T-cell (primary cell): Measurements from ENCODE around the gene CACNG4. TPM values are rescaled to one million over a fixed set of nuclear protein-coding genes. Genes with fewer than 3 reads are reported as not detected.

Experiments
- ATAC-seq, 4 experiments: fragments of 200-7000 bp in 3 of 4; fragments of 150-1000 bp in 1 of 4; cut with Tn5 transposase; replicated peaks in 1 of 4; 1 replicate in 3 of 4; 2 replicates in 1 of 4; pipeline ENCODE4 v1.10.0; 2021; ENCODE audit warnings: moderate library complexity in 3 of 4, mild to moderate bottlenecking in 2 of 4, moderate number of reproducible peaks in 1 of 4
- CTCF ChIA-PET, 2 donors: fragments of 300-600 bp; sonication (Branson Sonifier 250); formaldehyde crosslinking; loops; one replicate each; lab custom pipeline; 2022; ENCODE audit warnings: antibody characterized with exemption in 2 of 2; lab: Charles Lee
- POLR2A ChIA-PET, 2 donors: fragments of 300-600 bp; sonication (Branson Sonifier 250); formaldehyde crosslinking; loops; one replicate each; lab custom pipeline; 2022; ENCODE audit warnings: antibody characterized with exemption in 2 of 2; lab: Charles Lee
- DNase-seq, 35 experiments: peaks; one replicate each; pipeline versions ENCODE4 v3.0.0 to v3.0.0-alpha.2; 2013 to 2023
- H3K27ac ChIP-seq: one replicate; pipeline ENCODE4 v1.5.1; 2013; ENCODE audit warnings: low read length
- H3K27me3 ChIP-seq, 2 experiments: replicated peaks in 1 of 2; 1 replicate in 1 of 2; 2 replicates in 1 of 2; pipeline versions ENCODE4 v1.6.1 to v1.7.0; 2013; ENCODE audit warnings: low read length in 1 of 2, mixed read lengths in 1 of 2; ENCODE audit not compliant: control insufficient read depth in 2 of 2, insufficient read depth in 2 of 2; ENCODE audit errors: extremely low read depth in 1 of 2
- H3K36me3 ChIP-seq, 2 donors: 1 replicate in 1 of 2; 2 replicates in 1 of 2; pipeline versions ENCODE4 v1.6.1 to v1.7.0; 2013; ENCODE audit warnings: low read length in 1 of 2; ENCODE audit not compliant: control insufficient read depth in 2 of 2, insufficient read depth in 1 of 2; ENCODE audit errors: extremely low read depth in 1 of 2
- H3K4me1 ChIP-seq, 2 experiments: 1 replicate in 1 of 2; 2 replicates in 1 of 2; pipeline versions ENCODE4 v1.6.1 to v1.7.0; 2013; ENCODE audit warnings: low read length in 2 of 2, mixed read lengths in 1 of 2; ENCODE audit not compliant: insufficient read depth in 2 of 2, control insufficient read depth in 1 of 2; ENCODE audit errors: extremely low read depth in 1 of 2
- H3K4me3 ChIP-seq, 2 donors: 1 replicate in 1 of 2; 2 replicates in 1 of 2; pipeline versions ENCODE4 v1.5.1 to v1.7.0; 2013; ENCODE audit warnings: mild to moderate bottlenecking in 2 of 2, low read length in 1 of 2, moderate library complexity in 1 of 2; ENCODE audit not compliant: control insufficient read depth in 1 of 2; ENCODE audit errors: extremely low read depth in 1 of 2
- H3K9me3 ChIP-seq: 2 replicates; pipeline ENCODE4 v1.7.0; 2013
- H3K27ac Mint-ChIP-seq, 2 donors: one replicate each; pipeline ENCODE4 v1.8.0; 2020 to 2021; ENCODE audit warnings: mild to moderate bottlenecking in 2 of 2, mixed read lengths in 2 of 2
- H3K27me3 Mint-ChIP-seq, 2 donors: one replicate each; pipeline ENCODE4 v1.8.0; 2021 to 2022; ENCODE audit warnings: mixed read lengths in 2 of 2
- H3K36me3 Mint-ChIP-seq: one replicate; pipeline ENCODE4 v1.8.0; 2021; ENCODE audit warnings: mixed read lengths
- H3K4me1 Mint-ChIP-seq, 3 donors: one replicate each; pipeline ENCODE4 v1.8.0; 2020 to 2022; ENCODE audit warnings: mixed read lengths in 3 of 3, mild to moderate bottlenecking in 1 of 3
- H3K4me3 Mint-ChIP-seq, 3 donors: one replicate each; pipeline ENCODE4 v1.8.0; 2020 to 2022; ENCODE audit warnings: mild to moderate bottlenecking in 3 of 3, mixed read lengths in 3 of 3, moderate library complexity in 3 of 3
- H3K9me3 Mint-ChIP-seq, 3 donors: one replicate each; pipeline ENCODE4 v1.8.0; 2020 to 2022; ENCODE audit warnings: mixed read lengths in 3 of 3
- WGBS: methylation state at CpG from one replicate; pipeline ENCODE4 v1.1.5; 2013; ENCODE audit warnings: missing lambda C conversion rate; ENCODE audit not compliant: insufficient coverage; 5-methylcytosine and 5-hydroxymethylcytosine counted together
- total RNA-seq, 35 experiments: library from RNA in 6 of 35; stranded (reverse) in 6 of 35; fragments of 120-200 nt in 1 of 35; gene quantifications; one replicate each; pipeline versions ENCODE4 v1.2.1 to v1.2.4 and lab custom pipeline; 2013 to 2026

The CACNG4 gene
- total RNA-seq, 5 donors from 2014 or later (not counting 1 experiment from before 2014, with no cell fraction given) = 0.06 to 0.20 (median 0.13) TPM; not detected in 2

- H3K36me3 Mint-ChIP-seq = no peaks in the 10 kb centered on the region
- Histone ChIP-seq H3K9me3 (no peaks in the 10 kb centered on the region), H3K36me3 (no peaks in the 10 kb centered on the region), H3K4me3 (no peak overlapping the region), H3K27ac (no peak overlapping the region), H3K27me3 (peaks cover 2 to 73% of the 10 kb centered on the region in 2 experiments), H3K4me1 (no peaks in the 10 kb centered on the region)
- no peaks in the 10 kb centered on the region for H3K4me1 Mint-ChIP-seq
- no peaks in the 10 kb centered on the region for H3K9me3 Mint-ChIP-seq
- ATAC-seq (no peak), DNase-seq (no peak)
- no peak overlapping the region for H3K27ac Mint-ChIP-seq
- peaks cover 47 to 61% of the 10 kb centered on the region in 2 donors for H3K27me3 Mint-ChIP-seq
- ChIA-PET POLR2A (no interaction called here), CTCF (no interaction called here)
- no peak overlapping the region for H3K4me3 Mint-ChIP-seq
- WGBS = no CpG with 5 or more reads among the region's 3 CpGs
Measured at GRCh38 chr17:66975188-66975587, 10.7 kb downstream of the CACNG4 start.

- no peak overlapping the region for H3K4me3 Mint-ChIP-seq
- WGBS = 51% methylated on average over 14 of the region's 14 CpGs
- no peaks in the 10 kb centered on the region for H3K36me3 Mint-ChIP-seq
- no peaks in the 10 kb centered on the region for H3K9me3 Mint-ChIP-seq
- no peaks in the 10 kb centered on the region for H3K4me1 ChIP-seq
- no peak overlapping the region for H3K27ac ChIP-seq
- H3K27me3 Mint-ChIP-seq = peaks cover 42 to 55% of the 10 kb centered on the region in 2 donors
- ATAC-seq (no peak), DNase-seq (no peak)
- H3K4me3 ChIP-seq = no peak overlapping the region
- ChIA-PET POLR2A (no interaction called here), CTCF (interaction anchor here in 1 of 2 donors (0.6 kb wide), 1 partner anchor 102 kb away, joined by 3 read pairs; no protein-coding TSS in a partner anchor)
- H3K36me3 ChIP-seq = no peaks in the 10 kb centered on the region
- peaks cover 2 to 68% of the 10 kb centered on the region in 2 experiments for H3K27me3 ChIP-seq
- H3K9me3 ChIP-seq = no peaks in the 10 kb centered on the region
- no peak overlapping the region for H3K27ac Mint-ChIP-seq
- no peaks in the 10 kb centered on the region for H3K4me1 Mint-ChIP-seq
Measured at GRCh38 chr17:66975614-66976378, 11.3 kb downstream of the CACNG4 start.

GRCh38 chr17:66976379-66976663 lies 11.8 kb downstream of the CACNG4 start:
- CTCF ChIA-PET = no interaction called here
- POLR2A ChIA-PET = no interaction called here
- H3K9me3 Mint-ChIP-seq = no peaks in the 10 kb centered on the region

GRCh38 chr17:66976781-66977201 lies 12.3 kb downstream of the CACNG4 start:
- no peaks in the 10 kb centered on the region for H3K4me1 ChIP-seq
- H3K27me3 ChIP-seq = peaks cover 2 to 59% of the 10 kb centered on the region in 2 experiments
- Mint-ChIP-seq H3K4me3 (no peak overlapping the region), H3K4me1 (no peaks in the 10 kb centered on the region), H3K27ac (no peak overlapping the region), H3K36me3 (no peaks in the 10 kb centered on the region), H3K27me3 (peaks cover 35 to 50% of the 10 kb centered on the region in 2 donors), H3K9me3 (no peaks in the 10 kb centered on the region)
- H3K27ac ChIP-seq = no peak overlapping the region
- ATAC-seq (no peak), DNase-seq (no peak)
- no peak overlapping the region for H3K4me3 ChIP-seq
- no peaks in the 10 kb centered on the region for H3K9me3 ChIP-seq
- CTCF ChIA-PET = no interaction called here
- WGBS = 28% methylated on average over 11 of the region's 11 CpGs
- H3K36me3 ChIP-seq = no peaks in the 10 kb centered on the region
- POLR2A ChIA-PET = no interaction called here

More at GRCh38 chr17:66976379-66976663, 11.8 kb downstream of the CACNG4 start:
- Histone ChIP-seq H3K27me3 (peaks cover 2 to 63% of the 10 kb centered on the region in 2 experiments), H3K4me1 (no peaks in the 10 kb centered on the region), H3K9me3 (no peaks in the 10 kb centered on the region), H3K27ac (no peak overlapping the region), H3K36me3 (no peaks in the 10 kb centered on the region), H3K4me3 (no peak overlapping the region)
- WGBS = no CpG with 5 or more reads among the region's 2 CpGs
- H3K27me3 Mint-ChIP-seq = peaks cover 39 to 55% of the 10 kb centered on the region in 2 donors
- no peaks in the 10 kb centered on the region for H3K36me3 Mint-ChIP-seq
- ATAC-seq (no peak), DNase-seq (no peak)
- H3K4me1 Mint-ChIP-seq = no peaks in the 10 kb centered on the region
- H3K27ac Mint-ChIP-seq = no peak overlapping the region
- H3K4me3 Mint-ChIP-seq = no peak overlapping the region

- H3K9me3 ChIP-seq = no peaks in the 10 kb centered on the region
- ChIA-PET CTCF (no interaction called here), POLR2A (no interaction called here)
- no peaks in the 10 kb centered on the region for H3K36me3 ChIP-seq
- Mint-ChIP-seq H3K27ac (no peak overlapping the region), H3K27me3 (peaks cover 33 to 50% of the 10 kb centered on the region in 2 donors), H3K4me1 (peaks cover 0 to 2% (median 2%) of the 10 kb centered on the region in 3 donors), H3K36me3 (no peaks in the 10 kb centered on the region), H3K4me3 (no peak overlapping the region), H3K9me3 (no peaks in the 10 kb centered on the region)
- H3K4me1 ChIP-seq = peaks cover 0 to 2% of the 10 kb centered on the region in 2 experiments
- peaks cover 2 to 55% of the 10 kb centered on the region in 2 experiments for H3K27me3 ChIP-seq
- WGBS = 84% methylated on average over 16 of the region's 19 CpGs
- no peak overlapping the region for H3K4me3 ChIP-seq
- ATAC-seq (no peak), DNase-seq (no peak)
- no peak overlapping the region for H3K27ac ChIP-seq
Measured at GRCh38 chr17:66978514-66979061, 14.1 kb downstream of the CACNG4 start.

- Histone ChIP-seq H3K36me3 (no peaks in the 10 kb centered on the region), H3K27ac (no peak overlapping the region), H3K9me3 (no peaks in the 10 kb centered on the region), H3K27me3 (peaks cover 0 to 58% of the 10 kb centered on the region in 2 experiments), H3K4me1 (peaks cover 0 to 2% of the 10 kb centered on the region in 2 experiments), H3K4me3 (no peak overlapping the region)
- Mint-ChIP-seq H3K27me3 (peaks cover 33 to 58% of the 10 kb centered on the region in 2 donors), H3K4me3 (no peak overlapping the region), H3K9me3 (no peaks in the 10 kb centered on the region), H3K36me3 (no peaks in the 10 kb centered on the region), H3K4me1 (peaks cover 0 to 3% (median 3%) of the 10 kb centered on the region in 3 donors), H3K27ac (no peak overlapping the region)
- CTCF ChIA-PET = no interaction called here
- DNase-seq (no peak), ATAC-seq (no peak)
- 56% methylated on average over 2 of the region's 7 CpGs for WGBS
- POLR2A ChIA-PET = no interaction called here
Measured at GRCh38 chr17:66980896-66981295, 16.4 kb downstream of the CACNG4 start.
